ENCODE results near the gene METRN.

GRCh38 chr16:725041-725376 is 10.1 kb downstream of the METRN start:
- TF ChIP-seq CTCF (IDR thresholded peaks at IDR 0.05 in 4 of 5, conservative IDR thresholded peaks at IDR 0.05 in 1 of 5): no peak
- no peak for TF ChIP-seq POLR2A (IDR thresholded peaks at IDR 0.05)
